OCI-LY1 (cell line): ENCODE results near the gene URB2.

ENCODE experiments used
- H2AFZ ChIP-seq: fragments of 200-600 bp; sonication (generic), shearing (Covaris generic); 2 replicates; pipeline ENCODE4 v1.6.0; 2014; ENCODE audit warnings: antibody characterized with exemption, mild to moderate bottlenecking, low read length
- H3F3A ChIP-seq: fragments of 200-600 bp; sonication (generic), shearing (Covaris generic); 2 replicates; pipeline ENCODE4 v1.6.0; 2014; ENCODE audit warnings: mild to moderate bottlenecking, antibody characterized with exemption, low read length, moderate library complexity; ENCODE audit not compliant: insufficient read depth
- H3K27ac ChIP-seq: fragments of 200-600 bp; sonication (generic); 2 replicates; pipeline ENCODE4 v1.5.1; 2014; ENCODE audit warnings: low read length, mixed run types, mild to moderate bottlenecking, low read depth; ENCODE audit not compliant: poor library complexity, severe bottlenecking
- H3K27me3 ChIP-seq: fragments of 200-600 bp; sonication (generic); 2 replicates; pipeline ENCODE4 v1.6.0; 2014; ENCODE audit warnings: antibody characterized with exemption, mild to moderate bottlenecking, low read length, moderate library complexity; ENCODE audit not compliant: insufficient read depth
- H3K36me3 ChIP-seq: fragments of 200-600 bp; sonication (generic); 2 replicates; pipeline ENCODE4 v1.6.1; 2014; ENCODE audit warnings: mild to moderate bottlenecking, antibody characterized with exemption, low read length, moderate library complexity, mixed read lengths; ENCODE audit not compliant: insufficient read depth
- H3K4me1 ChIP-seq: fragments of 200-600 bp; sonication (generic); 2 replicates; pipeline ENCODE4 v1.5.1; 2014; ENCODE audit warnings: mild to moderate bottlenecking, low read length, moderate library complexity; ENCODE audit not compliant: insufficient read depth, severe bottlenecking
- H3K4me2 ChIP-seq: fragments of 200-600 bp; sonication (generic), shearing (Covaris generic); 2 replicates; pipeline ENCODE4 v1.6.1; 2014; ENCODE audit warnings: low read length
- H3K4me3 ChIP-seq: fragments of 200-600 bp; sonication (generic); 2 replicates; pipeline ENCODE4 v1.5.1; 2014; ENCODE audit warnings: low read length, low read depth, mild to moderate bottlenecking, mixed read lengths; ENCODE audit not compliant: poor library complexity, severe bottlenecking
- H3K79me2 ChIP-seq: fragments of 200-600 bp; shearing (Covaris generic); 2 replicates; pipeline ENCODE4 v1.6.1; 2016; ENCODE audit warnings: mixed run types, low read length, mixed read lengths; ENCODE audit not compliant: insufficient read depth
- H3K9ac ChIP-seq: fragments of 200-600 bp; sonication (generic), shearing (Covaris generic); 2 replicates; pipeline ENCODE4 v1.6.1; 2014; ENCODE audit warnings: mild to moderate bottlenecking, low read length, mixed read lengths
- H3K9me2 ChIP-seq: fragments of 200-600 bp; sonication (generic), shearing (Covaris generic); 2 replicates; pipeline ENCODE4 v1.6.1; 2014; ENCODE audit warnings: low read depth, mild to moderate bottlenecking, low read length, mixed read lengths
- H3K9me3 ChIP-seq: fragments of 200-600 bp; shearing (Covaris generic); 2 replicates; pipeline ENCODE4 v1.6.1; 2014; ENCODE audit warnings: low read length, mixed read lengths
- H4K20me1 ChIP-seq: fragments of 200-600 bp; sonication (generic), shearing (Covaris generic); 2 replicates; pipeline ENCODE4 v1.6.0; 2016; ENCODE audit warnings: mild to moderate bottlenecking, low read length; ENCODE audit not compliant: insufficient read depth
- EZH2 ChIP-seq: fragments of 200-600 bp; sonication (generic), shearing (Covaris generic); IDR thresholded peaks from 2 replicates; pipeline ENCODE4 v1.8.0; 2017; ENCODE audit warnings: borderline replicate concordance, mixed run types, mild to moderate bottlenecking, antibody characterized with exemption, low read length, moderate library complexity, mixed read lengths
- TF ChIP-seq, protein P1 (sequence below): fragments of 200-600 bp; sonication (generic), shearing (Covaris generic); IDR thresholded peaks from 2 replicates; pipeline ENCODE4 v1.5.1; 2017; ENCODE audit warnings: mild to moderate bottlenecking, antibody characterized with exemption, low read length, moderate library complexity, mixed read lengths

URB2 gene

DNA sequence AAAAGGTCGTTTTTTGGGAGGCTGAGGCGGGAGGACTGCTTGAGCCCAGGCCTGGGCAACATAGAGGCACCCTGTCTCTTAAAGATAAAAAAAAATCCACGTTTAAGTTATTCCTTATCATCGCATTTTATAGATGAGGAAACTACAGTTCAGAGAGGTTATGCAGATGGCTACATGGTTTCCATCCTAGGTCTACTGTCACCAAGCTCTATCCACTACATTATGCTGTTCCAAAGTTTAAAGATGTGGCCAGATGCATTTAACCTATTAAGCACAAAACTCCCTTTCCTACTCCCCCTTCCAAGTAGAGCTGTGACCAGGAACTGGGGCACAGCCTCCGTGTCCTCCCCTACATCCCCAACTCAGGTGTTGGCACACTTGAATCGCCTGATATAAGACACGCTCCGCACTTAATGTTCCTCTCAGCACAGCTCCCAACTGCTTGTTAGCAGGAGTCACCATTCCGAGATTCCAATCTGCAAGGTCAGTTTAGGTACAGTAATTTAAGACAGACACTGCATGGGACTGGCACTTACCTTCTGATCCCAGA is 1.5 kb upstream of the URB2 start:
- H3K4me1 ChIP-seq, result peaks cover 31% of the 10 kb centered on the region
- peak overlapping the region; percentile 82 for H3K4me3 ChIP-seq
- H3K27me3 ChIP-seq, result no peaks in the 10 kb centered on the region
- peak overlapping the region; percentile 96 for H3K9ac ChIP-seq
- H3K79me2 ChIP-seq, result peaks cover 88% of the 10 kb centered on the region
- no peaks in the 10 kb centered on the region for H3K9me2 ChIP-seq
- peaks cover 15% of the 10 kb centered on the region for H3K36me3 ChIP-seq
- H3K27ac ChIP-seq, result peak overlapping the region; percentile 47
- H3K9me3 ChIP-seq, result no peaks in the 10 kb centered on the region
- no peaks in the 10 kb centered on the region for H3F3A ChIP-seq
- no peaks in the 10 kb centered on the region; the same call in 1 of the 2 replicates for H4K20me1 ChIP-seq
- TF ChIP-seq, protein P1, sequence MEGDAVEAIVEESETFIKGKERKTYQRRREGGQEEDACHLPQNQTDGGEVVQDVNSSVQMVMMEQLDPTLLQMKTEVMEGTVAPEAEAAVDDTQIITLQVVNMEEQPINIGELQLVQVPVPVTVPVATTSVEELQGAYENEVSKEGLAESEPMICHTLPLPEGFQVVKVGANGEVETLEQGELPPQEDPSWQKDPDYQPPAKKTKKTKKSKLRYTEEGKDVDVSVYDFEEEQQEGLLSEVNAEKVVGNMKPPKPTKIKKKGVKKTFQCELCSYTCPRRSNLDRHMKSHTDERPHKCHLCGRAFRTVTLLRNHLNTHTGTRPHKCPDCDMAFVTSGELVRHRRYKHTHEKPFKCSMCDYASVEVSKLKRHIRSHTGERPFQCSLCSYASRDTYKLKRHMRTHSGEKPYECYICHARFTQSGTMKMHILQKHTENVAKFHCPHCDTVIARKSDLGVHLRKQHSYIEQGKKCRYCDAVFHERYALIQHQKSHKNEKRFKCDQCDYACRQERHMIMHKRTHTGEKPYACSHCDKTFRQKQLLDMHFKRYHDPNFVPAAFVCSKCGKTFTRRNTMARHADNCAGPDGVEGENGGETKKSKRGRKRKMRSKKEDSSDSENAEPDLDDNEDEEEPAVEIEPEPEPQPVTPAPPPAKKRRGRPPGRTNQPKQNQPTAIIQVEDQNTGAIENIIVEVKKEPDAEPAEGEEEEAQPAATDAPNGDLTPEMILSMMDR, result no peak
- no peak for TF ChIP-seq EZH2
- peak overlapping the region; percentile 100 for H3K4me2 ChIP-seq
- H2AFZ ChIP-seq, result no peak overlapping the region

DNA sequence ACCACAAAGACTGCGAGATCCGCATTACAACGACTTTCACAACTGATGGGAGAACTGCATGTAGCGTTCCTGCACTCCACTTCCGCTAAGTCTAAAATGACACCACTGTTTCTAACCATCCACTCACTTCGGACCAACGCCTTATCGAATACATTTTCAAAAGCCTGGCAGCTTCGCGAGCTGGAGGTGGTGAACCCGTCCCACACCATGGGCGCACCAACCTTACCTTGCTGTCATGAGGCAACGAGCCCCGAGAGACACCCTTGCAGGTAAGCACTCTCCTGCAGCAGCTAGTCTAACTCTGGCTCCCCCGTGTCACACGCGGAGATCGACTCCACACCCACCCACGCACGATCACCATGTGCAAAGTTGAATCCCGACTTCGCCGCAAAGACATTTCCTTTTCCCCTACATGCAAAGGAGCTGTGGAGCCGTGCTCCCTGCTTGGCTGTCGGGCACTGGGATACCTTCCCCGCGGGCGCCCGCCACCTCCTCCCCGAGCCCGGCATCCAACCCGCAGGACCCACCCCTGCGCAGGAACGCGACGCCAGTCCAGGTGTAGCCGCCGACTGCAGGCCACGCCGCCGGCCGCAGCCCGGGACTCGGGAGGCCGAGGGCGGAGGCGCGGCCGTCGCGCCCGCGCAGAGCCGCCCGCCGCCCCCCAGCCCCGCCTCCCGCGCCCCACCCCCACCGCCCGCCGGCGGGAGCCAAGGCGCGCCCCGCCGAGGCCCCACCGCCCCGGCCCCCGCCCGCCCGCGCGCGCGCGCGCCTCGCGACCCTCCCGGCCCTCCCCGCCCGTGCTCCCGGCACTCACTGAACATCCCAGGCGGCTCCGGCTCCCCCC is 754 bp upstream of the URB2 start:
- H3K4me3 ChIP-seq, result peak overlapping the region; percentile 82
- no peak overlapping the region for H2AFZ ChIP-seq
- peaks cover 22% of the 10 kb centered on the region for H3K36me3 ChIP-seq
- H3K9me3 ChIP-seq, result no peaks in the 10 kb centered on the region
- H3K79me2 ChIP-seq, result peaks cover 88% of the 10 kb centered on the region
- peaks cover 31% of the 10 kb centered on the region for H3K4me1 ChIP-seq
- no peaks in the 10 kb centered on the region for H3K9me2 ChIP-seq
- TF ChIP-seq, protein P1, result no peak
- no peak for TF ChIP-seq EZH2
- no peaks in the 10 kb centered on the region; the same call in 1 of the 2 replicates for H4K20me1 ChIP-seq
- no peaks in the 10 kb centered on the region for H3K27me3 ChIP-seq
- H3F3A ChIP-seq, result no peaks in the 10 kb centered on the region
- peak overlapping the region; percentile 96 for H3K9ac ChIP-seq
- H3K27ac ChIP-seq, result peak overlapping the region; percentile 47
- H3K4me2 ChIP-seq, result peak overlapping the region; percentile 100

DNA sequence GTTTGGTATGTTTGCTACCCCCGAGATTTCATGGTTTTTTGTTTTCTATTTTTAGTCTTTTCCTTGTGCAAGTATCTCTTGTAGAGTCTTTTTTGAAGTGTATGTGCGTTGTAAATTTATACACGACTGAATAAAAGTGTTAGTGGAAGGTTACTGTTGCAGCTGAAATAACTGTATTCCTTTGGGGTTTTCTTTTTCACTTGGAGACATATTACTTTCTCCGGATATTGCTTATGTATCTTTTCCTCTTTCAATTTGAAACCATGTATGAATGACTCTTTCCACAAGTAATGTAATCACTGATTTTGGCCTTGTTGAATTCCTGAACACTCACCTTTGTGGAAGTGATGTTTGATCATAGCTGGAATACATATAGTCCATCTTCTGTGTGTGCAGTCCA is 956 bp downstream of the URB2 start:
- H3K9me3 ChIP-seq, result no peaks in the 10 kb centered on the region
- H3K36me3 ChIP-seq, result peaks cover 35% of the 10 kb centered on the region
- peaks cover 31% of the 10 kb centered on the region for H3K4me1 ChIP-seq
- no peak overlapping the region for H3K27ac ChIP-seq
- no peaks in the 10 kb centered on the region for H3F3A ChIP-seq
- H3K4me2 ChIP-seq, result peak overlapping the region; percentile 75
- no peak for TF ChIP-seq EZH2
- TF ChIP-seq, protein P1, result no peak
- H3K4me3 ChIP-seq, result peak overlapping the region; percentile 82
- H3K79me2 ChIP-seq, result peaks cover 81% of the 10 kb centered on the region
- H3K9ac ChIP-seq, result peak overlapping the region; percentile 75
- no peaks in the 10 kb centered on the region for H3K9me2 ChIP-seq
- H4K20me1 ChIP-seq, result 0 out of 2 replicates have a peak, but pooled peaks cover under 1% of the 10 kb centered on the region
- H2AFZ ChIP-seq, result no peak overlapping the region
- no peaks in the 10 kb centered on the region for H3K27me3 ChIP-seq
